ENCODE data around the gene EMC10.

GRCh38 chr19:50506700-50507099, 30.4 kb downstream of the EMC10 start:
- no peak for TF ChIP-seq CTCF (IDR thresholded peaks at IDR 0.05 in 2 of 3, conservative IDR thresholded peaks at IDR 0.05 in 1 of 3; ENCODE audit: control insufficient read depth in 2 of 3, extremely low read depth in 1 of 3, insufficient read depth in 1 of 3, low read depth in 3 of 3, low read length in 3 of 3)
- no peak for TF ChIP-seq CHD4 (IDR thresholded peaks at IDR 0.05)
- TF ChIP-seq NBN (IDR thresholded peaks at IDR 0.05): no peak
- TF ChIP-seq SP1 (IDR thresholded peaks at IDR 0.05; ENCODE audit: low read depth, low read length): no peak
- TF ChIP-seq TCF12 (IDR thresholded peaks at IDR 0.05; ENCODE audit: low read depth, low read length): no peak
- TF ChIP-seq RFX5 (IDR thresholded peaks at IDR 0.05; ENCODE audit: low read depth, low read length): no peak
